Natural killer cell (primary cell): ENCODE results near the gene COL11A2. TPM values are rescaled to one million over a fixed set of nuclear protein-coding genes. Genes with fewer than 3 reads are reported as not detected.

ENCODE experiments used
- ATAC-seq, 3 donors: fragments of 150-1000 bp in 2 of 3; fragments of 200-7000 bp in 1 of 3; cut with Tn5 transposase; 1 replicate in 1 of 3; 2 replicates in 2 of 3; pipeline ENCODE4 v1.10.0; 2021; ENCODE audit warnings: mild to moderate bottlenecking in 2 of 3, moderate library complexity in 2 of 3
- DNase-seq, 2 donors: peaks; one replicate each; pipeline versions ENCODE4 v3.0.0 to v3.0.0-alpha.2; 2013 to 2021; ENCODE audit warnings: mixed read lengths in 1 of 2
- H3K27ac ChIP-seq: one replicate; pipeline ENCODE4 v1.5.1; 2013; ENCODE audit warnings: mild to moderate bottlenecking, low read length
- H3K27me3 ChIP-seq: one replicate; pipeline ENCODE4 v1.6.1; 2013; ENCODE audit warnings: low read length; ENCODE audit not compliant: control insufficient read depth, insufficient read depth
- H3K36me3 ChIP-seq: one replicate; pipeline ENCODE4 v1.6.1; 2013; ENCODE audit warnings: low read length; ENCODE audit not compliant: control insufficient read depth, insufficient read depth
- H3K4me1 ChIP-seq: one replicate; pipeline ENCODE4 v1.6.1; 2013; ENCODE audit warnings: low read length; ENCODE audit not compliant: control insufficient read depth, insufficient read depth
- H3K4me3 ChIP-seq: one replicate; pipeline ENCODE4 v1.5.1; 2013; ENCODE audit warnings: low read length
- H3K9me3 ChIP-seq: one replicate; pipeline ENCODE4 v1.6.1; 2013; ENCODE audit warnings: low read length; ENCODE audit not compliant: control insufficient read depth, insufficient read depth
- H3K27ac Mint-ChIP-seq, 2 donors: one replicate each; pipeline ENCODE4 v1.8.0; 2022; ENCODE audit warnings: mild to moderate bottlenecking in 2 of 2, mixed read lengths in 2 of 2, moderate library complexity in 1 of 2
- H3K27me3 Mint-ChIP-seq, 2 donors: one replicate each; pipeline ENCODE4 v1.8.0; 2022; ENCODE audit warnings: low read depth in 2 of 2, mixed read lengths in 2 of 2
- H3K36me3 Mint-ChIP-seq: one replicate; pipeline ENCODE4 v1.8.0; 2022; ENCODE audit warnings: mixed read lengths
- H3K4me1 Mint-ChIP-seq, 2 donors: one replicate each; pipeline ENCODE4 v1.8.0; 2022; ENCODE audit warnings: mixed read lengths in 2 of 2
- H3K4me3 Mint-ChIP-seq: one replicate; pipeline ENCODE4 v1.8.0; 2022; ENCODE audit warnings: mild to moderate bottlenecking, moderate library complexity, mixed read lengths
- H3K9me3 Mint-ChIP-seq, 2 donors: one replicate each; pipeline ENCODE4 v1.8.0; 2022; ENCODE audit warnings: mixed read lengths in 2 of 2
- WGBS: methylation state at CpG from one replicate; pipeline ENCODE4 v1.1.7; 2013; ENCODE audit warnings: missing lambda C conversion rate; ENCODE audit not compliant: insufficient coverage; 5-methylcytosine and 5-hydroxymethylcytosine counted together
- intact Hi-C: fragments of 100-400 bp; cut with micrococcal nuclease; formaldehyde crosslinking; loops from one replicate; pipeline ENCODE4 v1.14.2; 2022
- total RNA-seq, 4 donors: library from RNA; stranded (reverse); fragments of 120-200 nt in 1 of 4; gene quantifications; one replicate each; pipeline versions ENCODE4 v1.2.3 to v1.2.4, GENCODE V29; 2013 to 2022
- TF ChIP-seq, protein P1 (sequence below): fragments of 200-600 bp; IDR thresholded peaks from one replicate; pipeline ENCODE4 v1.8.0; 2022; ENCODE audit warnings: antibody characterized with exemption

COL11A2 gene
- total RNA-seq, 3 donors from 2014 or later (not counting 1 experiment from before 2014, with no cell fraction given): 0.93 to 2.0 (median 0.94) TPM

DNA sequence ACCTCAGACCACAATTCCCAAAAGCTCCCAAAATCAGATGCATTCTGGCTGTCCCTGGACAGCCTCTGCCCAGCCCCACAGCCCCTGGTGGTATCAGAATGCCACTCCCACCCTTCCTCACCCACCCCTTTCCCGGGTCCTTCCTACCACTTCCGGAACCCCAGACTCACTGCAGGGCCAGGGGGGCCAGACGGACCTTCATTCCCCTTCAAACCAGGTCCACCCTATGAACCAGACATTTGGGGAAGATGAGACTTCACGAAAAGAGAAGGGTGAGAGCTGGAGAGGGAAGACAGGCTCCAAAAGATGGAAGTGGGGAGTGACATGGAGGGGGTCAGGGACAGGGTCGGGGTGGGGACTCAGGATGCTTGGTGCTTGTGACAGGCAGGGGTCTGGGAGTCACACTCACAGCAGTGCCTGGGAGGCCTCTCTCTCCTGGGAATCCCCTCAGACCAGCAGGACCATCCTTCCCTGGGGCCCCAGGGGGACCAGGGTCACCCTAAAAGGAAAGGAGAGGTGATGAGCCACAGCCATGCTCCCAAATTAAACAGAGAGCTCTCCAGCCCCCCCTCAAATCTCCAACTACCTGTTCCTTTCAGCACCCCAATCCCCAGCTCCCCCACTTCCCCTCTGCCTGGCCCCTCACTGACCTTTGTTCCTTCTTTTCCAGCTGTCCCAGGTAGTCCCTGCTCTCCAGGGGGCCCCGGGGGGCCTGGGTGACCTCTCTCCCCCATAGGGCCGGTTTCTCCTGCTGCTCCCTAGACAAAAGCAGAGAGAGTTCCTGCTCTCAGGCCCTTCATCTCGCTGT lies 20.2 kb downstream of the COL11A2 start:
- DNase-seq: no peak
- TF ChIP-seq, protein P1, sequence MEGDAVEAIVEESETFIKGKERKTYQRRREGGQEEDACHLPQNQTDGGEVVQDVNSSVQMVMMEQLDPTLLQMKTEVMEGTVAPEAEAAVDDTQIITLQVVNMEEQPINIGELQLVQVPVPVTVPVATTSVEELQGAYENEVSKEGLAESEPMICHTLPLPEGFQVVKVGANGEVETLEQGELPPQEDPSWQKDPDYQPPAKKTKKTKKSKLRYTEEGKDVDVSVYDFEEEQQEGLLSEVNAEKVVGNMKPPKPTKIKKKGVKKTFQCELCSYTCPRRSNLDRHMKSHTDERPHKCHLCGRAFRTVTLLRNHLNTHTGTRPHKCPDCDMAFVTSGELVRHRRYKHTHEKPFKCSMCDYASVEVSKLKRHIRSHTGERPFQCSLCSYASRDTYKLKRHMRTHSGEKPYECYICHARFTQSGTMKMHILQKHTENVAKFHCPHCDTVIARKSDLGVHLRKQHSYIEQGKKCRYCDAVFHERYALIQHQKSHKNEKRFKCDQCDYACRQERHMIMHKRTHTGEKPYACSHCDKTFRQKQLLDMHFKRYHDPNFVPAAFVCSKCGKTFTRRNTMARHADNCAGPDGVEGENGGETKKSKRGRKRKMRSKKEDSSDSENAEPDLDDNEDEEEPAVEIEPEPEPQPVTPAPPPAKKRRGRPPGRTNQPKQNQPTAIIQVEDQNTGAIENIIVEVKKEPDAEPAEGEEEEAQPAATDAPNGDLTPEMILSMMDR: no peak
- Mint-ChIP-seq H3K27ac (no peak overlapping the region), H3K36me3 (no peaks in the 10 kb centered on the region), H3K27me3 (peaks cover 2 to 14% of the 10 kb centered on the region in 2 donors), H3K4me3 (no peak overlapping the region), H3K9me3 (no peaks in the 10 kb centered on the region), H3K4me1 (no peaks in the 10 kb centered on the region)
- H3K27ac ChIP-seq: no peak overlapping the region
- ATAC-seq: no peak
- intact Hi-C loops: no loop called here
- no peaks in the 10 kb centered on the region for H3K27me3 ChIP-seq
- no peaks in the 10 kb centered on the region for H3K9me3 ChIP-seq
- WGBS: 70% methylated on average over 7 of the region's 8 CpGs
- no peak overlapping the region for H3K4me3 ChIP-seq
- no peaks in the 10 kb centered on the region for H3K36me3 ChIP-seq
- no peaks in the 10 kb centered on the region for H3K4me1 ChIP-seq

DNA sequence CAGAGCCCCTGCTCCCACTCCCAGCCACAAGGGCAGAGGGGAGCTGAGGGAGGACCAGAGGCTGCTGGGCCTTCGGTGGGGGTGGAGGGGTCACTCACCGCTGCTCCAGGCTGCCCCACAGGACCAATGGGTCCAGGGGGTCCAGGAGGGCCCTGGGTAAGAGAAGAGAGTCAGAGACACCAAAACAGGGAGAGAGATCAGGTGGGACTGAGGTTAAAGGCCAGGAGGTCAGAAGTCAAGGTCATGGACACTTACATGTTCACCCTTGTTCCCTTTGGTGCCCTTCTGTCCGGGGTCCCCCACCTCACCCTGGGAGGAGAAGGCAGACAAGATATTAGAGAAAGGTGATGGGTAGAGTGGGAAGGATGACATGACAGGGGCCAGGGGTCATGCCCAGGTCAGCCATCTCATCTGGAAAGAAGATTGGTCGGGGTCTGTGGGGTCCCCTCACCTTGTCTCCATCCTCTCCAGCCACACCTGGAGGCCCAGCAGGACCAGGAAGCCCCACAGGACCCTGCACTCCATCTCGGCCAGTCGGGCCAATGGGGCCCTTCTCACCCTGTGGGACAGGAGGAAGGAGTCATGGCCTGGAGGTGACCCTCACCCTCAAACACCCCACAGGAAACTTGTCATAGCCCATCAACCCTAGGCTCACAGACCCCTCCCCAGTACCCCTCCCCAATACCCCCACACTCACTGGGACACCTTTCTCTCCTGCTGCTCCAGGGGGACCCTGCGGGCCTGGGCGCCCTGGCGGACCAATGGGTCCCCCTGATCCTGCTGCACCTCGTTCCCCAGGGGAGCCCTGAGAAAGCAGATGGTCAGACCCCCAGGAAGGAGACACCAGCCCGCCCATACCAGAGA lies 21.0 kb downstream of the COL11A2 start:
- Histone ChIP-seq H3K36me3 (no peaks in the 10 kb centered on the region), H3K27me3 (no peaks in the 10 kb centered on the region), H3K4me3 (no peak overlapping the region), H3K27ac (no peak overlapping the region), H3K9me3 (no peaks in the 10 kb centered on the region), H3K4me1 (no peaks in the 10 kb centered on the region)
- Mint-ChIP-seq H3K27me3 (peaks cover 0 to 12% of the 10 kb centered on the region in 2 donors), H3K4me3 (no peak overlapping the region), H3K27ac (no peak overlapping the region), H3K36me3 (no peaks in the 10 kb centered on the region), H3K9me3 (no peaks in the 10 kb centered on the region), H3K4me1 (no peaks in the 10 kb centered on the region)
- 86% methylated on average over 11 of the region's 11 CpGs for WGBS
- DNase-seq (no peak), ATAC-seq (no peak)
- intact Hi-C loops: no loop called here
- TF ChIP-seq, protein P1: no peak

DNA sequence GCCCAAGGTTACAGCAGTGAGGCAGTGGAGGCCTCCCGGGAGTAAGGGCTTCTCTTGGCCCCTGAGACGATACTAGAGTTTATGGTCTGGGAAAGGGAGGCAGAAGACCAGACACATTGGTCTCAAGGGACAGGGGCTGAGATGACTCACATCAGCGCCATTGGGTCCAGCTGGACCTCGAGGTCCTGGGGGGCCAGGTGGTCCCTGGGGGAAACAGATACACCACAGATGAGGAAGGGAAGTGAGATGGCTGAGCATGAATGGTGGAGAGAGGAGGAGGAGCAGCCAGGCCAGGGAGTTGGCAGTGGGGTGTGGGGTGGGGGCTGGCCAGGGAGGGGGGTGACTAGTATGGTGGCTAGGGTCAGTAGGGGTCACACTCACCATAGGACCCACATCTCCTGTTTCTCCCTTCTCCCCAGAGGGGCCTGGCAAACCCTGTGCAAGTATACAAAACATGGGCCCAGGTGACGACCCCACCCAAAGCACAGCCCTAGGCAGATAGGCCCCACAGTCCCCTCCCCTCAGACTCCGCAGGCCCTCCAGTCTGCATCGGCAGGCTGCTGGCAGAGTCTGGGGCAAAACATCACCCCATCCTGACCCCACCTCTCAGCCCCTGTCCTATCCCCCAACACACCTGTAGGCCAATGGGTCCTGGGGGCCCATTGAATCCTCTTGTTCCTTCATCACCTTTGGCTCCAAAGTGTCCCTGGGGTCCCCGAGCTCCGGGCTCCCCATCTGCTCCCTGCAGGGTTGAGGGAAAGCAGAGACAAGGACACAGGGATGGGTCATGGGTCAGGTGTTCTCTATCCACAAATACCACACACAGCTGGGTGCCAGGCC lies 21.9 kb downstream of the COL11A2 start:
- Mint-ChIP-seq H3K36me3 (no peaks in the 10 kb centered on the region), H3K4me3 (no peak overlapping the region), H3K4me1 (no peaks in the 10 kb centered on the region), H3K9me3 (no peaks in the 10 kb centered on the region), H3K27me3 (peaks cover 0 to 5% of the 10 kb centered on the region in 2 donors), H3K27ac (no peak overlapping the region)
- Histone ChIP-seq H3K36me3 (no peaks in the 10 kb centered on the region), H3K4me1 (no peaks in the 10 kb centered on the region), H3K27me3 (no peaks in the 10 kb centered on the region), H3K9me3 (no peaks in the 10 kb centered on the region), H3K4me3 (no peak overlapping the region), H3K27ac (no peak overlapping the region)
- TF ChIP-seq, protein P1: no peak
- intact Hi-C loops: no loop called here
- WGBS: 77% methylated on average over 9 of the region's 9 CpGs
- no peak for DNase-seq
- no peak for ATAC-seq
